HG03066 (cell line): Measurements from ENCODE around the gene TLK2.
"Not testable (repeated sequence)": the region's sequence is repeated elsewhere in the genome, so short reads cannot be mapped to it uniquely, and the experiment has no call there.

Source experiments
- ATAC-seq: cut with Tn5 transposase; IDR thresholded peaks from one replicate; pipeline ENCODE4 v1.9.1; 2021; ENCODE audit warnings: low read depth; ENCODE audit not compliant: unreplicated experiment

Gene TLK2

GRCh38 chr17:62478424-62478879 lies at the start of gene TLK2:
TLK2 (plus strand) TSS chr17:62478825; CDS start chr17:62481126, 2,301 bp downstream.
- ATAC-seq, result peak; percentile 65

- not testable (repeated sequence) for ATAC-seq
Measured at GRCh38 chr17:62435251-62435650, 43.4 kb upstream of the TLK2 start.

- not testable (repeated sequence) for ATAC-seq
Measured at GRCh38 chr17:62441181-62441580, 37.4 kb upstream of the TLK2 start.

GRCh38 chr17:62444063-62444462 lies 34.6 kb upstream of the TLK2 start:
- ATAC-seq, result no peak

GRCh38 chr17:62445791-62446190 lies 32.8 kb upstream of the TLK2 start:
- not testable (repeated sequence) for ATAC-seq

- not testable (repeated sequence) for ATAC-seq
Measured at GRCh38 chr17:62452195-62452594, 26.4 kb upstream of the TLK2 start.

- not testable (repeated sequence) for ATAC-seq
Measured at GRCh38 chr17:62453041-62453440, 25.6 kb upstream of the TLK2 start.

GRCh38 chr17:62453656-62454055 lies 25.0 kb upstream of the TLK2 start:
- ATAC-seq, result peak; percentile 30

GRCh38 chr17:62454111-62454510 lies 24.5 kb upstream of the TLK2 start:
- peak; percentile 53 for ATAC-seq

- ATAC-seq, result no peak
Measured at GRCh38 chr17:62456016-62456415, 22.6 kb upstream of the TLK2 start.

GRCh38 chr17:62458483-62458882 lies 20.1 kb upstream of the TLK2 start:
- ATAC-seq, result not testable (repeated sequence)

- ATAC-seq, result not testable (repeated sequence)
Measured at GRCh38 chr17:62464422-62464821, 14.2 kb upstream of the TLK2 start.

- not testable (repeated sequence) for ATAC-seq
Measured at GRCh38 chr17:62465271-62465670, 13.4 kb upstream of the TLK2 start.

- ATAC-seq, result not testable (repeated sequence)
Measured at GRCh38 chr17:62470666-62471379, 7.8 kb upstream of the TLK2 start.

GRCh38 chr17:62471380-62471880 lies 7.2 kb upstream of the TLK2 start:
- not testable (repeated sequence) for ATAC-seq

GRCh38 chr17:62473030-62473982 lies 5.3 kb upstream of the TLK2 start:
- ATAC-seq, result not testable (repeated sequence)

- not testable (repeated sequence) for ATAC-seq
Measured at GRCh38 chr17:62477111-62477510, 1.5 kb upstream of the TLK2 start.

- ATAC-seq, result peak; percentile 14
Measured at GRCh38 chr17:62477718-62478408, 762 bp upstream of the TLK2 start.

- peak; percentile 30 for ATAC-seq
Measured at GRCh38 chr17:62478880-62479638, 434 bp downstream of the TLK2 start.
